Measurements from ENCODE around the gene REN.

DNA sequence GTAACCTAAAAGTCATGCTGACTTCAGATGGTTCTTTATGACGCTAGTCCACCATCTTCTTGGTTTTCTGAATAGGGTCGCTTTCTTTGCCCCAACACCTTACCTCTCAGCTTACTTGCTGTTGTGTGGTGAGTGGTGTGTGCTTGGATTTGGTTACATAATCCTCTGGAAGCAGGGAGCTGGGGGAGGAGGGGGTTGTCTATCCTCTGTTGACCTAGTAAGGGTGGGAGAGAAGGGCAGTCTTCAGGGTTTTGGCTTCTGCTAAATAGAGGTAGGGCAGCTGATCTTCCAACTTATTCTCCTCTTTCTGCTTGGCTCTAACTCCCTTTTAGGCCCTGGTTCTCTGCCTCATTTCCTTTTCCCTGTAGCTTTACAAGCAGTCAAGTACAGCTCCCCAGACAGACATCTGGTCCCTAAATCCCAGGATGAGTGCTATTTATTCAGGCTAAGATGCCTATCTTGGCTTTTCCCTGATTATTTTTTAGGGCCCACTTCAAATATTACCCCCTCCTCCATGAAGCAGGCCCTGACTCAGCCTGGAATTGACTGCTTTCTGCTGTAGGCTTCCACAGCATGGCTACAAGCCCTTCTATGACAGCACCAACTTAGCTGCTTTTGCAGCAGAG, 6.4 kb upstream of the REN start:
- TF ChIP-seq, protein P1, sequence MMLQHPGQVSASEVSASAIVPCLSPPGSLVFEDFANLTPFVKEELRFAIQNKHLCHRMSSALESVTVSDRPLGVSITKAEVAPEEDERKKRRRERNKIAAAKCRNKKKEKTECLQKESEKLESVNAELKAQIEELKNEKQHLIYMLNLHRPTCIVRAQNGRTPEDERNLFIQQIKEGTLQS (IDR thresholded peaks at IDR 0.05; ENCODE audit: insufficient read depth, low read depth, low read length), result no peak
- TF ChIP-seq POLR2A (IDR thresholded peaks at IDR 0.05; ENCODE audit: control extremely low read depth in 1 of 2, low read depth in 2 of 2, low read length in 2 of 2), result no peak
- TF ChIP-seq TAF1 (IDR thresholded peaks at IDR 0.05; ENCODE audit: low read depth, low read length), result no peak
- TF ChIP-seq, protein P2, sequence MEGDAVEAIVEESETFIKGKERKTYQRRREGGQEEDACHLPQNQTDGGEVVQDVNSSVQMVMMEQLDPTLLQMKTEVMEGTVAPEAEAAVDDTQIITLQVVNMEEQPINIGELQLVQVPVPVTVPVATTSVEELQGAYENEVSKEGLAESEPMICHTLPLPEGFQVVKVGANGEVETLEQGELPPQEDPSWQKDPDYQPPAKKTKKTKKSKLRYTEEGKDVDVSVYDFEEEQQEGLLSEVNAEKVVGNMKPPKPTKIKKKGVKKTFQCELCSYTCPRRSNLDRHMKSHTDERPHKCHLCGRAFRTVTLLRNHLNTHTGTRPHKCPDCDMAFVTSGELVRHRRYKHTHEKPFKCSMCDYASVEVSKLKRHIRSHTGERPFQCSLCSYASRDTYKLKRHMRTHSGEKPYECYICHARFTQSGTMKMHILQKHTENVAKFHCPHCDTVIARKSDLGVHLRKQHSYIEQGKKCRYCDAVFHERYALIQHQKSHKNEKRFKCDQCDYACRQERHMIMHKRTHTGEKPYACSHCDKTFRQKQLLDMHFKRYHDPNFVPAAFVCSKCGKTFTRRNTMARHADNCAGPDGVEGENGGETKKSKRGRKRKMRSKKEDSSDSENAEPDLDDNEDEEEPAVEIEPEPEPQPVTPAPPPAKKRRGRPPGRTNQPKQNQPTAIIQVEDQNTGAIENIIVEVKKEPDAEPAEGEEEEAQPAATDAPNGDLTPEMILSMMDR (IDR thresholded peaks at IDR 0.05; ENCODE audit: control extremely low read depth in 1 of 3, insufficient read depth in 1 of 3, low read depth in 1 of 3, low read length in 3 of 3), result no peak
- TF ChIP-seq, protein P3, sequence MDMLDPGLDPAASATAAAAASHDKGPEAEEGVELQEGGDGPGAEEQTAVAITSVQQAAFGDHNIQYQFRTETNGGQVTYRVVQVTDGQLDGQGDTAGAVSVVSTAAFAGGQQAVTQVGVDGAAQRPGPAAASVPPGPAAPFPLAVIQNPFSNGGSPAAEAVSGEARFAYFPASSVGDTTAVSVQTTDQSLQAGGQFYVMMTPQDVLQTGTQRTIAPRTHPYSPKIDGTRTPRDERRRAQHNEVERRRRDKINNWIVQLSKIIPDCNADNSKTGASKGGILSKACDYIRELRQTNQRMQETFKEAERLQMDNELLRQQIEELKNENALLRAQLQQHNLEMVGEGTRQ (IDR thresholded peaks at IDR 0.05; ENCODE audit: low read length), result no peak
- TF ChIP-seq, protein P4, sequence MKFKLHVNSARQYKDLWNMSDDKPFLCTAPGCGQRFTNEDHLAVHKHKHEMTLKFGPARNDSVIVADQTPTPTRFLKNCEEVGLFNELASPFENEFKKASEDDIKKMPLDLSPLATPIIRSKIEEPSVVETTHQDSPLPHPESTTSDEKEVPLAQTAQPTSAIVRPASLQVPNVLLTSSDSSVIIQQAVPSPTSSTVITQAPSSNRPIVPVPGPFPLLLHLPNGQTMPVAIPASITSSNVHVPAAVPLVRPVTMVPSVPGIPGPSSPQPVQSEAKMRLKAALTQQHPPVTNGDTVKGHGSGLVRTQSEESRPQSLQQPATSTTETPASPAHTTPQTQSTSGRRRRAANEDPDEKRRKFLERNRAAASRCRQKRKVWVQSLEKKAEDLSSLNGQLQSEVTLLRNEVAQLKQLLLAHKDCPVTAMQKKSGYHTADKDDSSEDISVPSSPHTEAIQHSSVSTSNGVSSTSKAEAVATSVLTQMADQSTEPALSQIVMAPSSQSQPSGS (IDR thresholded peaks at IDR 0.05; ENCODE audit: low read length), result no peak
- no peak for TF ChIP-seq EP300 (IDR thresholded peaks at IDR 0.05; ENCODE audit: borderline replicate concordance in 1 of 2, low read depth in 2 of 2, low read length in 2 of 2)
- TF ChIP-seq CEBPB (IDR thresholded peaks at IDR 0.05; ENCODE audit: low read depth, low read length), result no peak
- TF ChIP-seq GABPA (IDR thresholded peaks at IDR 0.05; ENCODE audit: borderline replicate concordance, insufficient read depth, low read length), result no peak
- no peak for TF ChIP-seq PHF8 (conservative IDR thresholded peaks at IDR 0.05; ENCODE audit: low read depth, low read length)
- TF ChIP-seq EZH2 (IDR thresholded peaks at IDR 0.05; ENCODE audit: low read depth, low read length, severe bottlenecking), result no peak
- TF ChIP-seq SP2 (IDR thresholded peaks at IDR 0.05; ENCODE audit: low read length), result no peak
- TF ChIP-seq SIX5 (IDR thresholded peaks at IDR 0.05; ENCODE audit: low read depth, low read length), result no peak
- TF ChIP-seq SIRT6 (IDR thresholded peaks at IDR 0.05; ENCODE audit: low read length), result no peak
